Right cardiac atrium (tissue), 5 donors: ENCODE results near the gene GDF3. TPM values are rescaled to one million over a fixed set of nuclear protein-coding genes. Genes with fewer than 3 reads are reported as not detected.
"Not testable (repeated sequence)": the region's sequence is repeated elsewhere in the genome, so short reads cannot be mapped to it uniquely, and the experiment has no call there.

Experiments used
- ATAC-seq, 2 donors: fragments of 200-7000 bp; cut with Tn5 transposase; one replicate each; pipeline versions ENCODE4 v1.8.0 to v1.9.1; 2020; ENCODE audit warnings: moderate library complexity in 2 of 2, mild to moderate bottlenecking in 1 of 2
- DNase-seq, 3 donors: peaks; one replicate each; pipeline ENCODE4 v3.0.0-alpha.2; 2020
- H3K27ac ChIP-seq: one replicate; pipeline ENCODE4 v1.5.1; 2013; ENCODE audit warnings: mild to moderate bottlenecking, low read length, control low read depth, moderate library complexity
- H3K27me3 ChIP-seq: one replicate; pipeline ENCODE4 v1.6.1; 2013; ENCODE audit not compliant: control insufficient read depth, insufficient read depth
- H3K4me1 ChIP-seq: one replicate; pipeline ENCODE4 v1.6.1; 2013; ENCODE audit warnings: low read length; ENCODE audit not compliant: control insufficient read depth, insufficient read depth
- H3K4me3 ChIP-seq: one replicate; pipeline ENCODE4 v1.5.1; 2013; ENCODE audit warnings: low read length, control low read depth
- H3K9me3 ChIP-seq: one replicate; pipeline ENCODE4 v1.6.1; 2013; ENCODE audit warnings: low read length; ENCODE audit not compliant: control insufficient read depth
- WGBS: extraction: QIAGEN DNeasy Blood & Tissue Kit; methylation state at CpG from one replicate; pipeline ENCODE4 v1.1.7; 2013; 5-methylcytosine and 5-hydroxymethylcytosine counted together
- intact Hi-C, 4 donors: fragments of 100-400 bp; cut with DNase I; formaldehyde crosslinking; loops; one replicate each; pipeline versions ENCODE4 v1.11.0 to v1.14.0; 2022 to 2023
- polyA plus RNA-seq: library from polyadenylated mRNA; stranded (reverse); fragments of 200-250 nt; gene quantifications from one replicate; pipeline ENCODE4 v1.2.3, GENCODE V29; 2013
- total RNA-seq, 4 donors: library from RNA; stranded (reverse); fragmentation: NEBNext Ultra II Directional; extraction: Animal tissue kit (Norgen Biotek cat#: 25700); gene quantifications; one replicate each; pipeline ENCODE4 v1.2.1, GENCODE V29; 2021
- donor health status: healthy with polysubstance abuse.
- donor health status: DM: no; HTN: yes; CAD: no.
- donor health status: DM: no; HTN: no; CAD: no.
- donor health status: DM: no; HTN: yes; CAD: no; lungs with severe emphysema.
- donor health status: DM: yes; HTN: yes; CAD: no.

Gene GDF3
- total and polyA plus RNA-seq, 5 donors, result 0.26 to 0.32 TPM; not detected in 3

DNA sequence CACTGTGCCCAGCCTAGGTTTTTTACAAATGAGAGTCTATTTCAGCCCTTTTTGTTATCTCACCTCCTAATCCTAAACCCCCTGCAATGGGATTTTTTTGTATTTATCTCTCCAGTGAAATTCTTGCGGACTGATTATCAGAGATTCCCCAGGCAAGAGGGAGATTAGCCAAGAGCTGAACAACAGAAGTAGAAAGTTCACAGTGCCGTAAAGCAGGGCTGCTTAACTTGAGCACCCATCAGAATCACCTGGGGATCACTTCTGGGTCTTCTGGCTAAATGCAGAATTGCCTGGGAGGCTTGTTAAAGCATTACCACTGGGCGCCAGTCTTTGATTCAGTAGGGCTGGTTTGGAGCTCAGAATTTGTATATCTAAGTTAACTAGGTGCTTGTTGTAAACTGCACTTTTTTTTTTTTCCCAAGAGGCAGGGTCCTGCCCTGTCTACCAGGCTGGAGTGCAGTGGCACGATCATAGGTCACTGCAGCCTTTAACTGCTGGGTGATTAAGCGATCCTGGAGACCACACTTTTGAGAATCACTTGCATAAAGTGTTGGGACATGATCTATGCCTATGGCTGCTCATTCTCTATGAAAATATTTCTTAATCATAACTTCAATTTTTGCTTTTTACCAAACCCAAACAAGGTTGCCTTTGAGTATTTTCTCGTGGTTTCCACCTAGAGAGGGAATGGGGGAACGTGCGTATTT, 14.5 kb upstream of the GDF3 start:
- intact Hi-C loops, result no loop called here
- WGBS, result 61% methylated on average over 8 of the region's 8 CpGs
- no peaks in the 10 kb centered on the region for H3K9me3 ChIP-seq
- ATAC-seq (no peak), DNase-seq (no peak)
- no peaks in the 10 kb centered on the region for H3K4me1 ChIP-seq
- no peaks in the 10 kb centered on the region for H3K27me3 ChIP-seq
- H3K4me3 ChIP-seq, result no peak overlapping the region
- no peak overlapping the region for H3K27ac ChIP-seq

DNA sequence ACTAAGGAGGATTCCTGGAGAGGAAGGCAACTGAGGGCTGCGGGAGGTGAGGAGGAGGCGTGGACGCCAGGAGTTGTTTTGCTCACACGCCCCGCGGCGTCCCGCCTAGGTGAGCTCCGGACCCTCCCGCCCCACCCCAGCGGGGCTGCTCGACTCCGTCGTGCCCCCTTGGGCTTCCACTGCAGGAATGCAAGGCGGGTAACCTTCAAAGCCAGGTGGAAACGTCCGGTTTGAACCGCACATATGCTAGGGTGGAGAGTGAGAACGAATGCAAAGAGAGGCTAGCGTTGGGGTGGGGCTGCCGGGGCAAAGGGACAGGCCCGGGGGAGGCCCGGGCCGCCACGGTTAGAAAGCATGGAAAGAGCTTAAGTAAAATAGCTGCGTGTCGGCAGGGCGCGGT, 10.3 kb upstream of the GDF3 start:
- Histone ChIP-seq H3K27me3 (no peaks in the 10 kb centered on the region), H3K4me1 (no peaks in the 10 kb centered on the region), H3K9me3 (no peaks in the 10 kb centered on the region), H3K27ac (no peak overlapping the region), H3K4me3 (no peak overlapping the region)
- DNase-seq (no peak), ATAC-seq (no peak)
- intact Hi-C loops, result no loop called here
- WGBS, result 89% methylated on average over 29 of the region's 29 CpGs

DNA sequence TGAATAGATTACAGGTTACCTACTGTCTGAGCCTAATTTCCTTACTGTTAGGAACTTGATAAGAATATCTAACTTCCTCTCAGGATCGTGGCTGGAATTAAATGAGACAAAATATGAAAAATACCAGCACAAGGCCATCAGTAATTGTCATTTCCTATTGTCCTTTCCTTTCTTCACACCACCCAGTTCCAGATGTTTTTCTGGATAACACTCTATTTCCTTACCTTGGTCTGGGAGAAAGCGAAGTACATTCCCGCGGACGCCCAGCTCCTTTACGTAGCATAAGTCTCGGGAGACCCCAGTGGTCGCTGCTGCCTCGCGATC, 376 bp downstream of the GDF3 start:
- Histone ChIP-seq H3K27ac (no peak overlapping the region), H3K4me3 (no peak overlapping the region), H3K4me1 (no peaks in the 10 kb centered on the region), H3K27me3 (no peaks in the 10 kb centered on the region), H3K9me3 (no peaks in the 10 kb centered on the region)
- WGBS, result 18% methylated on average over 10 of the region's 10 CpGs
- ATAC-seq, result peak; percentile 22 to 73
- intact Hi-C loops, result no loop called here
- no peak for DNase-seq

DNA sequence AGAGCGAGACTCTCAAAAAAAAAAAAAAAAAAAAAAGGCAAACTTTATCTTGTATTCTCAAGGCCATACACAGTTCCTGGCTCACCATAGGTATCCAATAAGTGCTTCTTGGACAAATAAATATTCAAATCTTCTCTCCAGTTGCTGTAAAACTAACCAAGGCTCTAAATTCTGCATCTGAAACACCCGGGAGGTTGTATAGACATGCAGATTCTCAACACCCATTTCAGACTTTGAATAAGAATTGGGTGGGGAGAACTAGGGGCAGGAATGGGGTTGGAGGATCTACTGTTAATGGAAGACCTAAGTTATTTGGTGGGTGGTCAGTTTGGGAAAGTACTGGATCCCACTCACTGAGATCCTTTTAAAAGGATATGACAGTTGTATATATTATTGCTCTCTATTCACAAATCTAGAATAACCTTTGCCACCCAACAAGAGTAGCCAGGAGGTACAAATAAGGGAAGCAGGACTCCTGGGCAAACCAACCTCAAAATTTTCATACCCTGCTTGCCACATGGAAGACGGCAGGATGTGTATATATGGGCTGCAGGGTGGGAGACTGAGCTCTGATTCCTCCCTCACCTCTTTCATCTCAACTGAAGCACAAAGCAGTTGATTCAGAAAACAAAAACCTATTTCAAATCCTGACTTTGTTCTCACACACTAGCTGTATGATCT, 879 bp downstream of the GDF3 start:
- no peak overlapping the region for H3K27ac ChIP-seq
- intact Hi-C loops, result no loop called here
- 63% methylated on average over 3 of the region's 3 CpGs for WGBS
- no peaks in the 10 kb centered on the region for H3K27me3 ChIP-seq
- no peak for DNase-seq
- H3K9me3 ChIP-seq, result no peaks in the 10 kb centered on the region
- no peak overlapping the region for H3K4me3 ChIP-seq
- peak in 1 of 2 donors; percentile 38 for ATAC-seq
- H3K4me1 ChIP-seq, result no peaks in the 10 kb centered on the region

DNA sequence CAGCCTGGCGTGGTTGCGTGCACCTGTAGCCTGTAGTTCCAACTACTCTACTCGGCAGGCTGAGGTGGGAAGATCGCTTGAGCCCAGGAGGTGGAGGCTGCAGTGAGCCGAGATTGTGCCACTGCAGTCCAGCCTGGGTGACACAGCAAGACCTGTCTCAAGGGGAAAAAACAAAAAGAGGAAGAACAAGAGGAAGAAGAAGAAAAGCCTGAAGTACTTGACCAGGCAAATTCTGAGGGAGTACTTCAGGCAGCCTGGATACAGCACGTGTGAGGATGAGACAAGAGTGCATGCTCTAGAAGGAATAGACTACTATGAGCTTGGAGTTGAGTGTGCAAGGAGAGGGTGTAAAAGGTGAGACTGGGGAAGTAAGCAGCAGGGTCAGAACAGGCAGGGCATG, 1.8 kb downstream of the GDF3 start:
- intact Hi-C loops, result no loop called here
- Histone ChIP-seq H3K4me3 (no peak overlapping the region), H3K9me3 (no peaks in the 10 kb centered on the region), H3K27ac (no peak overlapping the region), H3K4me1 (no peaks in the 10 kb centered on the region), H3K27me3 (no peaks in the 10 kb centered on the region)
- WGBS, result 78% methylated on average over 6 of the region's 6 CpGs
- no peak for ATAC-seq
- DNase-seq, result no peak

DNA sequence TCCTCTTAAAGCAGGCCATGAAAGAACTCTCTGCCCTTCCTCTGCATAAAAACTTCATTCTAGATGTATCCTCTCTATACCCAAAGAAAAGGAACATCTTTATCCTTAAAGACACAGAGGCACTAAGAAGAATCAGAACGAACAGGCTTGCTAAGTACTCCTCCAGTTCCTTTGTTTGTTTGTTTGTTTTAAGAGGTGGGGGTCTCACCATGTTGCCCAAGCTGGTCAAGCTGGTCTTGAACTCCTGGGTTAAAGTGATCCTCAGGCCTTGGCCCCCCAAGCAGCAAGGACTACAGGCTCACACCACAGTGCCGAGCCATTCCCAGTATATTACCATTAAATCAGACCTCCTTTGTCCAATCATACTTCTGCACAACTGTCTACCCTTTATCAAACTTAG, 14.0 kb downstream of the GDF3 start:
- ATAC-seq (no peak), DNase-seq (no peak)
- intact Hi-C loops, result no loop called here
- Histone ChIP-seq H3K4me1 (no peaks in the 10 kb centered on the region), H3K27ac (no peak overlapping the region), H3K27me3 (no peaks in the 10 kb centered on the region), H3K9me3 (no peaks in the 10 kb centered on the region), H3K4me3 (no peak overlapping the region)
- 56% methylated on average over 2 of the region's 2 CpGs for WGBS

DNA sequence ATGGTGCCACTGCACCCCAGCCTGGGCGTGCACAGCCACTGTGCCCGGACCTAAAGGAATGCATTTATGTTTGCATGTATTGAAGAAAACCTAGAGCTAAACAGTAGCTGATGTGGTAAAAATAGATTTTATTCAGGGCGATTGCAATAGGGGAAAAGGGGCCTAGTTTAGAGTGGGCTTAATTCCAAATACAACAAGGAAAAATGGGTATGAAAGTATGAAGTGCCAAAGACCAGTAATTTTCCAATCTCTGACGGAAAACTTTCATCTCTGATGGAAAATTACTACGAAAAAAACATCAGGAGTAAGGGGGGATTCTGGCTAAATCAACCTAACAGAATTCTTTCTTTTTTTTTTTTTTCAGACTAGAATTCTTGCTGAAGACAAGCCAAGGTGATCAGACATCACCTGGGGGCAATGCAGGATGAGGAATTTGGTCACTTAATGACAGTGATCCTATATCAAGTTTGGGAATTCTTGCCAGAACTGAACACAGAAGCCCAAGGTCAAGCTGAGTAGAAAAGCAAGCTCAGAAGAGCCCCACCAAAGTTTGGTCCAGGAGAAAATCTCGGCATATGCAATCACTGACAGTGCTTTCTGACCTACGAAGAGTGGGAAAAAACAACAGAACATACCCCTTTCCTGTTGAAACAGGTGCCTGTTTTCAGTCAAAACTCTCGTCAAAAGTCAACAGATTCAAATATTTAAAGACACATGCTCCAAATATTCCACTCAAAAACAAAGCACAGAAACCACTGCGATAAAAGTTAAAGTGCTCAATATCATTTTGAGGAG, 16.1 kb downstream of the GDF3 start:
- H3K9me3 ChIP-seq, result no peaks in the 10 kb centered on the region
- ATAC-seq, result no peak
- no peaks in the 10 kb centered on the region for H3K27me3 ChIP-seq
- no peak overlapping the region for H3K27ac ChIP-seq
- intact Hi-C loops, result loop anchor here in 2 of 4 donors (5.0 kb wide), 1 partner anchor 128 kb away; no protein-coding TSS in a partner anchor
- WGBS, result 60% methylated on average over 9 of the region's 9 CpGs
- H3K4me3 ChIP-seq, result no peak overlapping the region
- H3K4me1 ChIP-seq, result no peaks in the 10 kb centered on the region
- DNase-seq, result no peak

DNA sequence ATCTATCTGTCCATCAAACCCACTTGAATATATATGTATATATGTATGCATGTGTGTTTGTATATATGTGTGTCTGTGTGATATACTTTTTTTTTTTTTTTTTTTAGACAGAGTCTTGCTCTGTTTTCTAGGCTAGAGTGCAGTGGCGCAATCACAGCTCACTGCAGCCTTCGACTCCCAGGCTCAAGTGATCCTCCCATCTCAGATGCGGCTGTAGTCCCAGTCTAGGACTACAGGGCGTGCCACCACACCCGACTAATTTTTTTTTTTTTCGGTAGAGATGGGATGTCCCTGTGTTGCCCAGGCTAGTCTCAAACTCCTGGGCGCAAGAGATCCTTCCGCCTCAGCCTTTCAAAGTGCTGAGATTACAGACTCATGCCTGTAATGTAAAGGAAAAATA, 16.8 kb downstream of the GDF3 start:
- H3K27me3 ChIP-seq, result no peaks in the 10 kb centered on the region
- no peaks in the 10 kb centered on the region for H3K9me3 ChIP-seq
- no peak for ATAC-seq
- no peak overlapping the region for H3K4me3 ChIP-seq
- H3K27ac ChIP-seq, result no peak overlapping the region
- 78% methylated on average over 8 of the region's 8 CpGs for WGBS
- DNase-seq, result no peak
- intact Hi-C loops, result loop anchor here in 2 of 4 donors (5.0 kb wide), 1 partner anchor 129 kb away; no protein-coding TSS in a partner anchor
- no peaks in the 10 kb centered on the region for H3K4me1 ChIP-seq

DNA sequence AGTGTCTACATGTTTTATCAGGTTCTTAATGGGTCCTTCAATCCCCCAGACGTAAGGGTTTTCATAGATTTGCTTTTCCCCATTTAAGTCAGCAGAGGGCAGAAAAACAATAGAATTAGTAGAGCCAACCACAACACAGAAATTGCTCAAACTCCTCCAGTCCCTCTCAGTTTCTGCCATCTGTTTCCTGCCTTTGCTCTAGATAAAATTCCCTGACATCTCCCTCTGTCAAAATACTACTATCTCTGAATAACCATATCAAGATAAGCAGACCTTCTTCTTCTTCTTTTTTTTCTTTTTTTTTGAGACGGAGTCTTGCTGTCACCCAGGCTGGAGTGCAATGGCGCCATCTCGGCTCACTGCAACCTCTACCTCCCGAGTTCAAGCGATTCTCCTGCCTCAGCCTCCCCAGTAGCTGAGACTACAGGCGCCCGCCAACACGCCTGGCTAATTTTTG, 18.1 kb downstream of the GDF3 start:
- ATAC-seq, result peak in 1 of 2 donors; percentile 77
- intact Hi-C loops, result loop anchor here in 2 of 4 donors (5.0 kb wide), 1 partner anchor 130 kb away; no protein-coding TSS in a partner anchor
- DNase-seq, result not testable (repeated sequence)

DNA sequence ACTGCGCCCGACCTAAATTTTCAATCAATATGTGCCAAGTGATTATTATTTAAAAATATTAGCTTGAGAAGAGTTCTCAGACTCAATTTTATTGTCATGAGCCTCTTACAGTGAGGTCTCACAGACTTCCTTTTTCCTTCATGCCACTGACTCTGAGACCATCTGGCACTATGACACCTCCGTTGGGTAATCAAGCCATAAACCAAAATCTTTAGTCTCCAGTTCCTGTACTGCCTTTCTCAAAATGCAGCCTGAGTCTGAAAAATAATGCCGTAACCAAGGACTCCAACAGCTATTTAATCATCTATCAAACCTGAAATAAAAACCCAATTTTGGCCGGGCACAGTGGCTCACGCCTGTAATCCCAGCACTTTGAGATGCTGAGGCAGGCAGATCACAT, 20.1 kb downstream of the GDF3 start:
- WGBS, result 72% methylated on average over 6 of the region's 6 CpGs
- not testable (repeated sequence) for H3K4me3 ChIP-seq, ATAC-seq, H3K27me3 ChIP-seq, H3K4me1 ChIP-seq, H3K27ac ChIP-seq, DNase-seq, H3K9me3 ChIP-seq
- intact Hi-C loops, result loop anchor here in 2 of 4 donors (5.0 kb wide), 1 partner anchor 132 kb away; no protein-coding TSS in a partner anchor

More for the DNA sequence above, 18.1 kb downstream of the GDF3 start:
- H3K4me1 ChIP-seq, H3K27ac ChIP-seq, H3K27me3 ChIP-seq, H3K4me3 ChIP-seq, H3K9me3 ChIP-seq: not testable (repeated sequence)
- 32% methylated on average over 9 of the region's 9 CpGs for WGBS

DNA sequence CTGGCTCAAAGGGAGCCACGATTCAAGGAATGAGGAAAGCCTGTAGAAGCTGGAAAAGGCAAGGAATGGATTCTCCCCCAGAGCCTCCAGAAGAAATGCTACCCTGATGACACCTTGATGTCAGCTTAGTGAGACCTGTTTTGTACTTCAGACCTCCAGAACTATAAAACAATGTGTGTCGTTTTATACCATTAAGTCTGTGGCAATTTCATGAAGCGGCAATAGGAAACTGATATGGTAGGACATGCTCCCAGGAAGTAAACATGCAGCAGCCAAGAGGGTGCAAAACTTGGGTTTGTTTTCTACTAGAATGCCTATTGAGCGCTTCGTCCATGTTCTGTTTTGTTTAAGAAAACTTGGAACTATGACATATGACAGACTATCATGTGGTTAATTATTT, 27.4 kb downstream of the GDF3 start:
- no peak for DNase-seq
- 75% methylated on average over 5 of the region's 5 CpGs for WGBS
- Histone ChIP-seq H3K4me3 (no peak overlapping the region), H3K4me1 (no peaks in the 10 kb centered on the region), H3K9me3 (no peaks in the 10 kb centered on the region), H3K27me3 (no peaks in the 10 kb centered on the region), H3K27ac (no peak overlapping the region)
- intact Hi-C loops, result no loop called here
- no peak for ATAC-seq
